Neural cell (in vitro differentiated cells): ENCODE measurements around the gene TELO2.

ENCODE experiments used
- EP300 ChIP-seq: fragments of 450-650 bp; conservative IDR thresholded peaks from 2 replicates; pipeline ENCODE4 v1.6.1; 2014; ENCODE audit warnings: antibody characterized with exemption, mild to moderate bottlenecking, moderate library complexity; ENCODE audit not compliant: poor library complexity, severe bottlenecking
- POLR2AphosphoS5 ChIP-seq: IDR thresholded peaks from 2 replicates; pipeline ENCODE4 v1.6.1; 2012

DNA sequence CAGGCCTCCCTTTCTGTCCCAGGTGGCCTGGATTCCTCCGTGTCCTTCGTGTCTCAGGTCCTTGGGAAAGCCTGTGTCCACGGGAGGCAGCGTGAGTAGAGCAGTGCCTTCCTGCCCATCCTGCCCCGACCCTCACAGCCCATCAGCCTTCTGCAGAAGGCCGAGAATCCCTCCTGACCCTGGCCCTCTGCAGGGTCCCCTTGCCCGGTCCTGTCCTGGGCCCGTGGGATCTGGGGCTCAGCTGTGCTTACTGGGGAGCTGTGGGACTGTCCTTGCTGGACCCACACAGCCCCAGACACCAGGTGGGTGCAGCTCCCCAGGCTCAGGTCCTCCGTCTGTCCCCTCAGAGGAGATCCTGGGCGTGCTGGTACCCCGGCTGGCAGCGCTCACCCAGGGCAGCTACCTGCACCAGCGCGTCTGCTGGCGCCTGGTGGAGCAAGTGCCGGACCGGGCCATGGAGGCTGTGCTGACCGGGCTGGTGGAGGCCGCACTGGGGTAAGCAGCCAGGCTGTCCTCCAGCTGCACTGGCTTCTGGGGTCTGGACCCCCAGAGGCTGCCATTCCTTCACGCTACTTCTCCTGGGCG is 3.9 kb downstream of the TELO2 start:
- TF ChIP-seq EP300 (no peak), POLR2AphosphoS5 (no peak)
